Brain microvascular endothelial cell (primary cell): ENCODE data around the gene XRCC5.
A peak's percentile ranks its signal among the peaks of the same experiment; 100 is the strongest.

Experiments
- DNase-seq: peaks from one replicate; pipeline ENCODE4 v3.0.0-alpha.2; 2020
- H3K27ac ChIP-seq: fragments of 250-450 bp; sonication (Bioruptor Pico); 2 replicates; pipeline ENCODE4 v1.5.1; 2020; ENCODE audit warnings: mild to moderate bottlenecking, moderate library complexity
- H3K27me3 ChIP-seq: fragments of 250-450 bp; sonication (Bioruptor Pico); replicated peaks from 2 replicates; pipeline ENCODE4 v1.5.1; 2020; ENCODE audit warnings: mild to moderate bottlenecking
- H3K36me3 ChIP-seq: fragments of 250-450 bp; sonication (Bioruptor Pico); replicated peaks from 2 replicates; pipeline ENCODE4 v1.5.1; 2020; ENCODE audit warnings: mild to moderate bottlenecking
- H3K4me3 ChIP-seq: 2 replicates; pipeline ENCODE4 v1.5.1; 2011; ENCODE audit warnings: low read depth, mild to moderate bottlenecking, control low read depth, low read length, moderate library complexity
- in situ Hi-C: cut with HindIII; loops from 2 replicates; pipeline ENCODE4 v1.10.0; 2017; ENCODE audit warnings: low sequenced_read_pairs, low pct_ligation_motif_present
- TF ChIP-seq, protein P1 (sequence below): IDR thresholded peaks from 2 replicates; pipeline ENCODE4 v1.5.1; 2011; ENCODE audit warnings: low read depth, mild to moderate bottlenecking, moderate library complexity, low read length, control low read depth, inconsistent platforms; ENCODE audit errors: missing control alignments

Gene XRCC5

GRCh38 chr2:216147172-216148131, 38.3 kb downstream of the XRCC5 start:
- Histone ChIP-seq H3K36me3 (peaks cover 82% of the 10 kb centered on the region), H3K27me3 (no peaks in the 10 kb centered on the region), H3K4me3 (no peak overlapping the region), H3K27ac (no peak overlapping the region)
- no peak for DNase-seq
- TF ChIP-seq, protein P1, sequence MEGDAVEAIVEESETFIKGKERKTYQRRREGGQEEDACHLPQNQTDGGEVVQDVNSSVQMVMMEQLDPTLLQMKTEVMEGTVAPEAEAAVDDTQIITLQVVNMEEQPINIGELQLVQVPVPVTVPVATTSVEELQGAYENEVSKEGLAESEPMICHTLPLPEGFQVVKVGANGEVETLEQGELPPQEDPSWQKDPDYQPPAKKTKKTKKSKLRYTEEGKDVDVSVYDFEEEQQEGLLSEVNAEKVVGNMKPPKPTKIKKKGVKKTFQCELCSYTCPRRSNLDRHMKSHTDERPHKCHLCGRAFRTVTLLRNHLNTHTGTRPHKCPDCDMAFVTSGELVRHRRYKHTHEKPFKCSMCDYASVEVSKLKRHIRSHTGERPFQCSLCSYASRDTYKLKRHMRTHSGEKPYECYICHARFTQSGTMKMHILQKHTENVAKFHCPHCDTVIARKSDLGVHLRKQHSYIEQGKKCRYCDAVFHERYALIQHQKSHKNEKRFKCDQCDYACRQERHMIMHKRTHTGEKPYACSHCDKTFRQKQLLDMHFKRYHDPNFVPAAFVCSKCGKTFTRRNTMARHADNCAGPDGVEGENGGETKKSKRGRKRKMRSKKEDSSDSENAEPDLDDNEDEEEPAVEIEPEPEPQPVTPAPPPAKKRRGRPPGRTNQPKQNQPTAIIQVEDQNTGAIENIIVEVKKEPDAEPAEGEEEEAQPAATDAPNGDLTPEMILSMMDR, result no peak
- in situ Hi-C loops, result no loop called here

GRCh38 chr2:216148983-216149382, 39.8 kb downstream of the XRCC5 start:
- DNase-seq, result no peak
- no peak overlapping the region for H3K4me3 ChIP-seq
- H3K27ac ChIP-seq, result no peak overlapping the region
- no peaks in the 10 kb centered on the region for H3K27me3 ChIP-seq
- in situ Hi-C loops, result no loop called here
- TF ChIP-seq, protein P1, result no peak
- H3K36me3 ChIP-seq, result peaks cover 78% of the 10 kb centered on the region

GRCh38 chr2:216149741-216150140, 40.6 kb downstream of the XRCC5 start:
- TF ChIP-seq, protein P1, result no peak
- peak overlapping the region; percentile 9 for H3K27ac ChIP-seq
- H3K27me3 ChIP-seq, result no peaks in the 10 kb centered on the region
- H3K4me3 ChIP-seq, result no peak overlapping the region
- in situ Hi-C loops, result no loop called here
- DNase-seq, result peak; percentile 13
- peaks cover 77% of the 10 kb centered on the region for H3K36me3 ChIP-seq

DNA sequence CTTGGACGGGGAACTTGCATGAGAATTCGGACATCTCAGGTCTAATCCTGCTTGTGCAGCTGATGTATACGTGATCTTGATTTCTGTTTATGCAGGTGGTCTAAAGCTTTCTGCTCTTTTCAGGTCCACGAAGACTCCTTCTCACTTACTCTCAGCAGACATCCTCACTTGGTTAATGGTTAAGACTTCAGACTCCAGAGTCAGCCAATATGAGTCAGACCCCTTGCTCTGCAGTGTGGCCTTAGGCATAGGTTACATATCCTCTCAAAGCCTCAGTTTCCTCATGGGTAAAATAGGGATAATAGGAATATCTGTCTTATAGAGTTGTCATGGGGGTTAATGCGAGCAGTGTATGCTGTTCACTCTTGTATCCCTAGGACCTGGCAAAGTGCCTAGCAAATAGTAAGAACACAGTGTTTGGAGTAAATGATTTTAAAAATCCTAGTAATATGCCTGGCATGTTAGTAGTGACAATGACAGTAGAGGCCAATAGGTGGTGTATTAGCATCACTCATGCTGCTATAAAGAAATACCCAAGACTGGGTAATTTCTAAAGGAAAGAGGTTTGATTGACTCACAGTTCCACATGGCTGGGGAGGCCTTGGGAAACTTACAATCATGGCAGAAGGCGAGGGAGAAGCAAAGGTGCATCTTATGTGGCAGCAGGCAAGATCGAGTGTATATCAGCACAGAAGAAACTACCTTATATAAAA, 42.3 kb downstream of the XRCC5 start:
- DNase-seq, result peak; percentile 9
- Histone ChIP-seq H3K27ac (no peak overlapping the region), H3K36me3 (peaks cover 73% of the 10 kb centered on the region), H3K4me3 (no peak overlapping the region), H3K27me3 (no peaks in the 10 kb centered on the region)
- in situ Hi-C loops, result no loop called here
- TF ChIP-seq, protein P1, result no peak

- TF ChIP-seq, protein P1, result no peak
- DNase-seq, result no peak
- in situ Hi-C loops, result no loop called here
- Histone ChIP-seq H3K27me3 (no peaks in the 10 kb centered on the region), H3K4me3 (no peak overlapping the region), H3K36me3 (peaks cover 57% of the 10 kb centered on the region), H3K27ac (no peak overlapping the region)
Measured at GRCh38 chr2:216155954-216156353, 46.8 kb downstream of the XRCC5 start.
